ENCODE data around the gene TRAF3. TPM values are rescaled to one million over a fixed set of nuclear protein-coding genes. Genes with fewer than 3 reads are reported as not detected.

Gene TRAF3
- total and polyA plus RNA-seq, 2 donors, result 9.2 to 14.6 TPM

- peaks cover 0 to 6% of the 10 kb centered on the region in 2 donors for H3K27me3 ChIP-seq (ENCODE audit: control insufficient read depth in 2 of 2, insufficient read depth in 1 of 2, low read length in 1 of 2)
- no peak for DNase-seq (ENCODE audit: low read depth in 6 of 9, low spot score in 9 of 9)
- 97% methylated on average over 4 of the region's 4 CpGs for WGBS
- no peak overlapping the region for H3K4me3 ChIP-seq (ENCODE audit: low read length in 2 of 2)
- peaks cover 0 to 14% of the 10 kb centered on the region in 2 donors for H3K4me1 ChIP-seq (ENCODE audit: control insufficient read depth in 2 of 2, insufficient read depth in 2 of 2, low read length in 2 of 2)
- no peak overlapping the region for H3K27ac ChIP-seq (ENCODE audit: low read depth in 1 of 2, low read length in 1 of 2)
- no peaks in the 10 kb centered on the region for H3K9me3 ChIP-seq (ENCODE audit: control insufficient read depth in 2 of 2, insufficient read depth in 1 of 2, low read length in 1 of 2)
- no peaks in the 10 kb centered on the region for H3K36me3 ChIP-seq (ENCODE audit: control insufficient read depth in 2 of 2, insufficient read depth in 2 of 2, low read length in 1 of 2)
Observed at GRCh38 chr14:102781063-102781462, 3.8 kb downstream of the TRAF3 start.

GRCh38 chr14:102782974-102783373, 5.7 kb downstream of the TRAF3 start:
- no peaks in the 10 kb centered on the region for H3K9me3 ChIP-seq (ENCODE audit: control insufficient read depth in 2 of 2, insufficient read depth in 1 of 2, low read length in 1 of 2)
- peaks cover 0 to 7% of the 10 kb centered on the region in 2 donors for H3K4me1 ChIP-seq (ENCODE audit: control insufficient read depth in 2 of 2, insufficient read depth in 2 of 2, low read length in 2 of 2)
- H3K27me3 ChIP-seq (ENCODE audit: control insufficient read depth in 2 of 2, insufficient read depth in 1 of 2, low read length in 1 of 2), result peaks cover 0 to 6% of the 10 kb centered on the region in 2 donors
- no peaks in the 10 kb centered on the region for H3K36me3 ChIP-seq (ENCODE audit: control insufficient read depth in 2 of 2, insufficient read depth in 2 of 2, low read length in 1 of 2)
- 95% methylated on average over 7 of the region's 7 CpGs for WGBS
- DNase-seq (ENCODE audit: low read depth in 6 of 9, low spot score in 9 of 9), result no peak
- H3K27ac ChIP-seq (ENCODE audit: low read depth in 1 of 2, low read length in 1 of 2), result no peak overlapping the region
- no peak overlapping the region for H3K4me3 ChIP-seq (ENCODE audit: low read length in 2 of 2)

GRCh38 chr14:102784892-102785594, 7.8 kb downstream of the TRAF3 start:
- Histone ChIP-seq H3K9me3 (ENCODE audit: control insufficient read depth in 2 of 2, insufficient read depth in 1 of 2, low read length in 1 of 2) (no peaks in the 10 kb centered on the region), H3K4me1 (ENCODE audit: control insufficient read depth in 2 of 2, insufficient read depth in 2 of 2, low read length in 2 of 2) (peaks cover 0 to 2% of the 10 kb centered on the region in 2 donors), H3K36me3 (ENCODE audit: control insufficient read depth in 2 of 2, insufficient read depth in 2 of 2, low read length in 1 of 2) (no peaks in the 10 kb centered on the region), H3K27me3 (ENCODE audit: control insufficient read depth in 2 of 2, insufficient read depth in 1 of 2, low read length in 1 of 2) (no peaks in the 10 kb centered on the region), H3K4me3 (ENCODE audit: low read length in 2 of 2) (no peak overlapping the region), H3K27ac (ENCODE audit: low read depth in 1 of 2, low read length in 1 of 2) (no peak overlapping the region)
- no peak for DNase-seq (ENCODE audit: low read depth in 6 of 9, low spot score in 9 of 9)
- 94% methylated on average over 7 of the region's 7 CpGs for whole genome bisulfite sequencing

DNA sequence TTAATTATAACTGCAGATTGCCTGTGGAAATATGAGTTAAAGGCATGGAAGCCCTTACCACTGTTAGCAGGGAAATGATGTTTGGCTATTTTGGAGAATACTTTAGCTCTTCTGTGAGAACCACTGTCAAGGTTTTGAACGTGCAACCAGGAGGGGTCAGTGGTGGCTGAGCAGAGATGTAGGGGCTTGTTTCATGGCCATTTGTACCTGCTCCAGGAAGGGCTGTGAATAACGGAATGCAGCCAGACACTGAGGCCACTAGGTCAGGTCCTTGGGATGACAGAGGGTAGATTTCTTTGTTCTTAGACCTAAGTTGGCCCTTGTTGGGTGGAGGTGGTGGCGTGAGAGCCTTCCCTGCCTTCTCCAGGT, 8.3 kb downstream of the TRAF3 start:
- H3K36me3 ChIP-seq (ENCODE audit: control insufficient read depth in 2 of 2, insufficient read depth in 2 of 2, low read length in 1 of 2), result no peaks in the 10 kb centered on the region
- H3K9me3 ChIP-seq (ENCODE audit: control insufficient read depth in 2 of 2, insufficient read depth in 1 of 2, low read length in 1 of 2), result no peaks in the 10 kb centered on the region
- peaks cover 0 to 2% of the 10 kb centered on the region in 2 donors for H3K4me1 ChIP-seq (ENCODE audit: control insufficient read depth in 2 of 2, insufficient read depth in 2 of 2, low read length in 2 of 2)
- H3K27ac ChIP-seq (ENCODE audit: low read depth in 1 of 2, low read length in 1 of 2), result no peak overlapping the region
- H3K4me3 ChIP-seq (ENCODE audit: low read length in 2 of 2), result no peak overlapping the region
- WGBS, result 97% methylated on average over 3 of the region's 3 CpGs
- no peak for DNase-seq (ENCODE audit: low read depth in 6 of 9, low spot score in 9 of 9)
- H3K27me3 ChIP-seq (ENCODE audit: control insufficient read depth in 2 of 2, insufficient read depth in 1 of 2, low read length in 1 of 2), result no peaks in the 10 kb centered on the region

DNA sequence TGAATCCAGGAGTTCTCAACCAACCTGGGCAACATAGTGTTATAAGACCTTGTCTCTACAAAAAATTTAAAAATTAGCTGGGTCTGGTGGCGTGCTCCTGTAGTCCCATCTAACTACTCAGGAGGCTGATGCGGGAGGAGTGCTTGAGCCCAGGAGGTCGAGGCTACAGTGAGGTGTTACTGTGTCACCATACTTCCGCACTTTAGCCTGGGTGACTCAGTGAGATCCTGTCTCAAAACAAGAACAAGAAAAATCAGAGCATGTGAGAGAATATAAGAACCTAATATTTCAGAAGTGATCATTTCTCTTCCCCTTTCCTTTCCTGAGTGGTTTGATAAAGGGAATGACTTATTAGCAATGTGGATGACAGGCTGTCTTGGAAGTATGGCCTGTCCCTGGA, 9.5 kb downstream of the TRAF3 start:
- Histone ChIP-seq H3K27ac (ENCODE audit: low read depth in 1 of 2, low read length in 1 of 2) (no peak overlapping the region), H3K9me3 (ENCODE audit: control insufficient read depth in 2 of 2, insufficient read depth in 1 of 2, low read length in 1 of 2) (no peaks in the 10 kb centered on the region)

DNA sequence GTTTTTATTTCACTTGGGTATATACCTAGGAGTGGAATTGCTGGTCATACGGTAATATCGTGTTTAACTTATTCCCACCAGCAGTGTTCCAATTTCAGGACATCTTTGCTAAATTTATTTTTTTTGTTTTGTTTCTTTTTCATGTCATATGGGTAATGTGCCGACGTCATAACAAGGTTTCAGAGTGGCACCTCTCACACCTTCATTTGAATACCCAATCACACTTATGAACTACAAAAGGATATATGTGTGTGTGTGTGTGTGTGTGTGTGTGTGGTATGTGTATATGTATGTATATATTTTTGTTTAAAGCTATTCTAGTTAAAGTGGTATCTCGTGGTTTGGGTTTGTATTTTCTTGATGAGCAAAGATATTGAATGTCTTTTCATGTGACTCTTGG, 12.1 kb downstream of the TRAF3 start:
- H3K27ac ChIP-seq (ENCODE audit: low read depth in 1 of 2, low read length in 1 of 2), result no peak overlapping the region
- peaks cover 0 to 3% of the 10 kb centered on the region in 2 donors for H3K36me3 ChIP-seq (ENCODE audit: control insufficient read depth in 2 of 2, insufficient read depth in 2 of 2, low read length in 1 of 2)
- WGBS, result 93% methylated on average over 5 of the region's 5 CpGs
- H3K4me3 ChIP-seq (ENCODE audit: low read length in 2 of 2), result no peak overlapping the region
- no peaks in the 10 kb centered on the region for H3K27me3 ChIP-seq (ENCODE audit: control insufficient read depth in 2 of 2, insufficient read depth in 1 of 2, low read length in 1 of 2)
- no peak for DNase-seq (ENCODE audit: low read depth in 6 of 9, low spot score in 9 of 9)
- peaks cover 0 to 1% of the 10 kb centered on the region in 2 donors for H3K9me3 ChIP-seq (ENCODE audit: control insufficient read depth in 2 of 2, insufficient read depth in 1 of 2, low read length in 1 of 2)
- no peaks in the 10 kb centered on the region for H3K4me1 ChIP-seq (ENCODE audit: control insufficient read depth in 2 of 2, insufficient read depth in 2 of 2, low read length in 2 of 2)

More for the DNA sequence above, 9.5 kb downstream of the TRAF3 start:
- Histone ChIP-seq H3K36me3 (ENCODE audit: control insufficient read depth in 2 of 2, insufficient read depth in 2 of 2, low read length in 1 of 2) (no peaks in the 10 kb centered on the region), H3K4me1 (ENCODE audit: control insufficient read depth in 2 of 2, insufficient read depth in 2 of 2, low read length in 2 of 2) (no peaks in the 10 kb centered on the region), H3K4me3 (ENCODE audit: low read length in 2 of 2) (no peak overlapping the region), H3K27me3 (ENCODE audit: control insufficient read depth in 2 of 2, insufficient read depth in 1 of 2, low read length in 1 of 2) (no peaks in the 10 kb centered on the region)
- 96% methylated on average over 4 of the region's 4 CpGs for WGBS
- no peak for DNase-seq (ENCODE audit: low read depth in 6 of 9, low spot score in 9 of 9)

DNA sequence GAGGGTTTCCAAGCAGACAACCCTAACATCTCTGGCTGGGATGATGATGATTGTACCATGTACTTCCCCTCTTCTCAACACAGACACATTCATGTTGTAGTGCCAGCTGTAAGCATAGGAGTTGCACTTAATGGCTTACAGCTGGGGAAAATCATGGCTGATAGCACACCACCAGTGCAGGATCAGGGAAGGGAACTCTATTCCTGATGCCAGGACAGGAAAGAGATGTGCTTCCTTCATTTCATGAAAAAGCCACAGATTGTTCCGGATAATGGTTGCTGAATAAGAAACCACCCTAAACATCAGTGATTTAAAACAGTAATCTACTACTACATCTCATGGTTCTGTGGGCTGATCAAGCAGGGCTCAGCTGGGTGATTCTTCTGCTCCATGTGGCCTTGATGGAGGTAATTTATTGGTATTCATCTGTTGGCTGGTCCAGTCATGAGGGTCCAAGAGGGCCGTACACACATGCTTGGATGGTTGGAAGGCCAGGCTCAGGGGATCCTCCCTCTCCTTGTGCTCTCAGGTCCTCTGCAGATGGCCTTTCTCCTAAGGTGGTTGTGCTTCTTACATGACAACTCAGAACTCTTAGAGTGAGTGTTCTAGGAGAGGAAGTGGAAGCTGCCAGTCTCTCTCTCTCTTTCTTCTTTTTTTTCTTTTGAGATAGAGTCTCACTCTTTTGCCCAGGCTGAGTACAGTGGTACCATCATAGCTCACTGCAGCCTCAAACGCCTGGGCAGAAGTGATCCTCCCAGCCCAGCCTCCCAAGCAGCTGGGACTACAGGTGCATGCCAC, 16.5 kb downstream of the TRAF3 start:
- no peak for DNase-seq (ENCODE audit: low read depth in 6 of 9, low spot score in 9 of 9)
- 95% methylated on average over 3 of the region's 3 CpGs for WGBS
- Histone ChIP-seq H3K4me3 (ENCODE audit: low read length in 2 of 2) (no peak overlapping the region), H3K36me3 (ENCODE audit: control insufficient read depth in 2 of 2, insufficient read depth in 2 of 2, low read length in 1 of 2) (peaks cover 0 to 3% of the 10 kb centered on the region in 2 donors), H3K9me3 (ENCODE audit: control insufficient read depth in 2 of 2, insufficient read depth in 1 of 2, low read length in 1 of 2) (peaks cover 0 to 1% of the 10 kb centered on the region in 2 donors), H3K27ac (ENCODE audit: low read depth in 1 of 2, low read length in 1 of 2) (no peak overlapping the region), H3K4me1 (ENCODE audit: control insufficient read depth in 2 of 2, insufficient read depth in 2 of 2, low read length in 2 of 2) (no peaks in the 10 kb centered on the region), H3K27me3 (ENCODE audit: control insufficient read depth in 2 of 2, insufficient read depth in 1 of 2, low read length in 1 of 2) (no peaks in the 10 kb centered on the region)

- WGBS, result 57% methylated on average over 2 of the region's 2 CpGs
- DNase-seq (ENCODE audit: low read depth in 6 of 9, low spot score in 9 of 9), result peak in 3 of 9 donors; percentile 19 to 51 (median 23)
- Histone ChIP-seq H3K27me3 (ENCODE audit: control insufficient read depth in 2 of 2, insufficient read depth in 1 of 2, low read length in 1 of 2) (no peaks in the 10 kb centered on the region), H3K4me1 (ENCODE audit: control insufficient read depth in 2 of 2, insufficient read depth in 2 of 2, low read length in 2 of 2) (peaks cover 0 to 6% of the 10 kb centered on the region in 2 donors), H3K27ac (ENCODE audit: low read depth in 1 of 2, low read length in 1 of 2) (peak overlapping the region in 1 of 2 donors; percentile 37), H3K36me3 (ENCODE audit: control insufficient read depth in 2 of 2, insufficient read depth in 2 of 2, low read length in 1 of 2) (peaks cover 0 to 3% of the 10 kb centered on the region in 2 donors), H3K4me3 (ENCODE audit: low read length in 2 of 2) (no peak overlapping the region), H3K9me3 (ENCODE audit: control insufficient read depth in 2 of 2, insufficient read depth in 1 of 2, low read length in 1 of 2) (peaks cover 0 to 1% of the 10 kb centered on the region in 2 donors)
Observed at GRCh38 chr14:102795060-102795925, 18.0 kb downstream of the TRAF3 start.
